Measurements from ENCODE around the gene ARID5A.
A peak's percentile ranks its signal among the peaks of the same experiment; 100 is the strongest.
"Not testable (repeated sequence)": the region's sequence is repeated elsewhere in the genome, so short reads cannot be mapped to it uniquely, and the experiment has no call there.

The ARID5A gene

GRCh38 chr2:96542357-96542977 lies 5.9 kb downstream of the ARID5A start:
- no peak for DNase-seq

- DNase-seq: peak; percentile 16 to 31
These were observed 9.8 kb downstream of the ARID5A start for GRCh38 chr2:96546321-96546720.

- peak in 1 of 2 donors; percentile 41 for DNase-seq
These were observed 10.2 kb downstream of the ARID5A start for GRCh38 chr2:96546797-96547196.

- no peak for DNase-seq
These were observed 10.7 kb downstream of the ARID5A start for GRCh38 chr2:96547203-96547641.

GRCh38 chr2:96547731-96548171 lies 11.2 kb downstream of the ARID5A start:
- DNase-seq: no peak

GRCh38 chr2:96548558-96549465 lies 12.3 kb downstream of the ARID5A start:
- DNase-seq: no peak

- no peak for DNase-seq
These were observed 12.9 kb downstream of the ARID5A start for GRCh38 chr2:96549466-96549785.

- no peak for DNase-seq
These were observed 13.6 kb downstream of the ARID5A start for GRCh38 chr2:96549967-96550786.

- no peak for DNase-seq
These were observed 14.4 kb downstream of the ARID5A start for GRCh38 chr2:96550787-96551604.

- DNase-seq: no peak
These were observed 15.2 kb downstream of the ARID5A start for GRCh38 chr2:96551605-96552314.

- no peak for DNase-seq
These were observed 16.0 kb downstream of the ARID5A start for GRCh38 chr2:96552315-96553175.

- no peak for DNase-seq
These were observed 16.8 kb downstream of the ARID5A start for GRCh38 chr2:96553176-96553956.

GRCh38 chr2:96553957-96554292 lies 17.4 kb downstream of the ARID5A start:
- not testable (repeated sequence) for DNase-seq

- peak; percentile 74 to 76 for DNase-seq
These were observed 18.0 kb downstream of the ARID5A start for GRCh38 chr2:96554293-96555145.

- DNase-seq: no peak
These were observed 18.6 kb downstream of the ARID5A start for GRCh38 chr2:96555146-96555610.

GRCh38 chr2:96556441-96557330 lies 20.1 kb downstream of the ARID5A start:
- peak in 1 of 2 donors; percentile 55 for DNase-seq

- DNase-seq: not testable (repeated sequence)
These were observed 20.9 kb downstream of the ARID5A start for GRCh38 chr2:96557421-96557820.

- no peak for DNase-seq
These were observed 21.5 kb downstream of the ARID5A start for GRCh38 chr2:96558061-96558460.
